Heart left ventricle (tissue), 13 donors: Measurements from ENCODE around the gene IGLL1.

Experiments used
- POLR2A ChIP-seq, 2 donors: fragments of 450-650 bp; IDR thresholded peaks; one replicate each; pipeline ENCODE4 v1.6.1; 2017; ENCODE audit warnings: antibody characterized with exemption in 2 of 2, mild to moderate bottlenecking in 2 of 2, moderate library complexity in 2 of 2
- TF ChIP-seq, protein P1 (sequence below), 12 donors: fragments of 200-600 bp; sonication (generic) in 4 of 12; IDR thresholded peaks; one replicate each; pipeline versions ENCODE4 v1.5.0 to v1.8.0; 2018 to 2022; ENCODE audit warnings: antibody characterized with exemption in 12 of 12, mild to moderate bottlenecking in 5 of 12
- donor health status: ischemic (EF 13 %, LVEDD 7.1; RV severe dilation, severe dysfunction).
- donor health status: DM: no; HTN: yes; CAD: no.
- donor health status: DM: no; HTN: no; CAD: no.
- donor health status: ischemic (EF 25% LVEDD 6.9; RV normal size, moderate dysfunction).
- donor health status: ischemic (EF 25% LVEDD 5.7; RV mildly dilated, moderate dysfunction).
- donor health status: ischemic (EF 35%, LVEDD 5.7; RV mildly dilated, moderate dysfunction).
- donor health status: nonischemic (EF 11% LVEDD 7.7; RV severe dilation, severe dysfunction).
- donor health status: DM: yes; HTN: yes; CAD: no.
- donor health status: PGD.
- donor health status: ischemic (EF 29% LVEDD 5.4; RV normal size, mild dysfunction).
- donor health status: nonischemic (EF 23%, LVEDD 6.1; RV moderate dilation, normal function).

DNA sequence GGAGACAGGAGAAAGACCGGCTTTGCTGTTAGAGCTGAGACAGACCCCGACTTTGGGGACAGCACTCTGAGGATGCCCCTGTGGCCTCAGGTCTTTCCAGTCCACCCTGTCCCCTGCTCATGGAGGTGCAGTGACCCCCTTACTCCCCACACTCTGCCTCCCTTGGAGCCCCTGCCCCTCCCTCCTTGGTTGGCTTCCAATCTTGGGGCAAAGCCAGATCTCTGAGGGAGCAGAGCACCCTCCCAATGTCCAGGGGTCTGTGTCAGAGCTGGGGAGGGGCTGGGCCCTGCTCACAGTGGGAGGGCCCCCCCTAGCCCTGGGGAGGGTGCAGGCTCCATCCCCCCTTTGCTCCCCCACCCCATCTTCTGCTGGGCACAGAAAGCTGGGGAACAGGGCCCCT is 50.0 kb downstream of the IGLL1 start:
- TF ChIP-seq, protein P1, sequence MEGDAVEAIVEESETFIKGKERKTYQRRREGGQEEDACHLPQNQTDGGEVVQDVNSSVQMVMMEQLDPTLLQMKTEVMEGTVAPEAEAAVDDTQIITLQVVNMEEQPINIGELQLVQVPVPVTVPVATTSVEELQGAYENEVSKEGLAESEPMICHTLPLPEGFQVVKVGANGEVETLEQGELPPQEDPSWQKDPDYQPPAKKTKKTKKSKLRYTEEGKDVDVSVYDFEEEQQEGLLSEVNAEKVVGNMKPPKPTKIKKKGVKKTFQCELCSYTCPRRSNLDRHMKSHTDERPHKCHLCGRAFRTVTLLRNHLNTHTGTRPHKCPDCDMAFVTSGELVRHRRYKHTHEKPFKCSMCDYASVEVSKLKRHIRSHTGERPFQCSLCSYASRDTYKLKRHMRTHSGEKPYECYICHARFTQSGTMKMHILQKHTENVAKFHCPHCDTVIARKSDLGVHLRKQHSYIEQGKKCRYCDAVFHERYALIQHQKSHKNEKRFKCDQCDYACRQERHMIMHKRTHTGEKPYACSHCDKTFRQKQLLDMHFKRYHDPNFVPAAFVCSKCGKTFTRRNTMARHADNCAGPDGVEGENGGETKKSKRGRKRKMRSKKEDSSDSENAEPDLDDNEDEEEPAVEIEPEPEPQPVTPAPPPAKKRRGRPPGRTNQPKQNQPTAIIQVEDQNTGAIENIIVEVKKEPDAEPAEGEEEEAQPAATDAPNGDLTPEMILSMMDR (IDR thresholded peaks at IDR 0.05): no peak
- no peak for TF ChIP-seq POLR2A (IDR thresholded peaks at IDR 0.05)
